Hematopoietic multipotent progenitor cell treated with erythropoietin and hydrocortisone succinate and interleukin-3 and kit ligand, for 4 days (in vitro differentiated cells): ENCODE measurements around the gene ALG9.
A peak's percentile ranks its signal among the peaks of the same experiment; 100 is the strongest.

ENCODE experiments used
- DNase-seq: peaks from one replicate; pipeline ENCODE4 v3.0.0-alpha.2; 2015

Gene ALG9

GRCh38 chr11:111834432-111835163 is 36.8 kb downstream of the ALG9 start:
- DNase-seq = no peak

DNA sequence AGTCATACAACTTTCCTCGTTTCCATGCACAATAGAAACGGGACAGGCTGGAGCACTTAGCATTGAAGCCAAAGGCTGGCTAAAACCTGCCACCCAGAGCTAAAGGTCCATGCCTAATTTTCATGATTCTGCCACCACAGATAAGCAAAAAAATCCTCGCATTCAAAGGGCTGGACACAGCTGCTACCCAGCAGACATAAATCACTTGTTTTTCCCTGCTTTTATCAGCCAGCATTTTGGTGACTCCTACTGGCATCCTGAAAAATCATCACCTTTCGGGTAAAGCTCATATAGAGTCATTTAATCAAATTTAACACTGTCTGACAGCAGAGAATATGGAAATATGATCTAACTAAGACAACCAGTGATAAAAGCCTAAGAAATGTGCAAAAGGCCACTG is 37.9 kb downstream of the ALG9 start:
- peak; percentile 18 for DNase-seq

DNA sequence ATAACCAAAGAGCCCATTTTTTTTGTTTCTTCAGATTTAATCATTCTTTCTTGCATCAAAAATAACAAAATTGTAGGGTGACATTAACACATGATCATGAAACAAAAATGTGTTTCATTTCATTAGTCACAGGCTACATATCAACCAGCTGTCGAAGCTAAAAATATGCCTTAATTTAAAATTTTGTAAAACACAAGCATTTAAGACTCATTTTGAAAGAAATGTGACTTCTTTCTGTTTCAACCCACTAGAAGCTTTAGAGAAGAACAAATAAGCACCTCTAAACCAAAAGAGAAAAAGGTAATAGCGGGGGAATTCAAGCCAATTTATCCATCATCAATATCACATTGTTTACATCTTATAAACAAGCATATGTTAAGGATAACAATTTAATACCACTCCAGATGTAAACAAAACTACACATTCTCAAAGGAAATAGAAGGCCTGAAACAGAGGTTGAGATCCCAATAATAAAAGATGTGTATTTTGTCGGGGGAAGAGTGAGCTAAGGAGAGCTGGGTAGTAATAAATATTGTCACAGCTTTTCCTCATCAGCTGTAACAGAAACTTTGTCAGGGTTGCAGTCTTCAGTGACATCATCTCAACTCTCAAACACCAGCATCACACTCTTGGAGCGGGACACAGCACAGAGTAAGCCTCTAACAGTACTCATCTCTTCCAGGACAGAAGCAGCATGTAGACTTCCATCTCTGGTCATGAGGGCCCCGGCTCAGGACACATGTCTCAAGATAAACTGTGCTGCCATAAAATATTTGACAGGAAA is 42.0 kb downstream of the ALG9 start:
- no peak for DNase-seq

- no peak for DNase-seq
Measured at GRCh38 chr11:111826322-111826950, 44.9 kb downstream of the ALG9 start.

GRCh38 chr11:111823629-111824028 is 47.8 kb downstream of the ALG9 start:
- DNase-seq = no peak

DNA sequence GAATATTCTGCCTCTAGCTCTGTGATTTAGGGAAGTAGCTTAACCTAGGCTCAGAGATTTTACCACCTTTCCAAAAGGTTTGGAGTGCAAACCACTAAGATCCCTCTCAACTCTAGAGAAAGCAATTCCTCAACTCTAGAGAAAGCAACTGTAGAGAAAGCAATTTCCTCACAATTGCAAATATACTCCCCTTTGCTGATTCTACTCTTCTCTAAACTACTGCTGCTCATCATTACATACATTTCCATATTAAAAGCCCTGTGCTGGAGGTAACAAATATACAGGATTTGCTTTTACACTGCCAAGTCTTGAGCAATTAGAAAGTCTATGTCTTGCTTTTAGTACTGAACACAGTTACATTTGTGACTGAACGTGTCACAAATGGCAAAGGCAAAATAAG is 48.2 kb downstream of the ALG9 start:
- DNase-seq = no peak

DNA sequence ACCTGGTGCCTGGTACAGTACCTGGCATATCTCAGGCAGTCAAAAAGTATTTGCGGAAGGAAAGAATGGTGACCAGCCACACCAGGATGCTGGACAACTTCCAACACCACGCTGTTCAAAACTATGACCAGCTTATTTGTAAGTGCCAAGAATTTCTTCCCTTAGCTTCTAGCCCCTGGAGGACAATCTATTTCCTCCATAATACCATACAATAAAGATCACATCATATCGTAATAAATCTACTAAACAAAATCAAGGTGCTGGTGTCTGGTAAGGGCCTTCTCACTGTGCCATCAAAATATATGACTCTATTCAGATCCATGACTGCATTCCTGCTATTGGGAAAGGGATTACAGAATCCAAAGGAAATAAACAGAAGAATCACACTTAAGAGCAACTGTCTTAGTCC is 51.5 kb downstream of the ALG9 start:
- no peak for DNase-seq

- peak; percentile 8 for DNase-seq
Measured at GRCh38 chr11:111819161-111819828, 52.1 kb downstream of the ALG9 start.

GRCh38 chr11:111815489-111815888 is 55.9 kb downstream of the ALG9 start:
- peak; percentile 8 for DNase-seq

DNA sequence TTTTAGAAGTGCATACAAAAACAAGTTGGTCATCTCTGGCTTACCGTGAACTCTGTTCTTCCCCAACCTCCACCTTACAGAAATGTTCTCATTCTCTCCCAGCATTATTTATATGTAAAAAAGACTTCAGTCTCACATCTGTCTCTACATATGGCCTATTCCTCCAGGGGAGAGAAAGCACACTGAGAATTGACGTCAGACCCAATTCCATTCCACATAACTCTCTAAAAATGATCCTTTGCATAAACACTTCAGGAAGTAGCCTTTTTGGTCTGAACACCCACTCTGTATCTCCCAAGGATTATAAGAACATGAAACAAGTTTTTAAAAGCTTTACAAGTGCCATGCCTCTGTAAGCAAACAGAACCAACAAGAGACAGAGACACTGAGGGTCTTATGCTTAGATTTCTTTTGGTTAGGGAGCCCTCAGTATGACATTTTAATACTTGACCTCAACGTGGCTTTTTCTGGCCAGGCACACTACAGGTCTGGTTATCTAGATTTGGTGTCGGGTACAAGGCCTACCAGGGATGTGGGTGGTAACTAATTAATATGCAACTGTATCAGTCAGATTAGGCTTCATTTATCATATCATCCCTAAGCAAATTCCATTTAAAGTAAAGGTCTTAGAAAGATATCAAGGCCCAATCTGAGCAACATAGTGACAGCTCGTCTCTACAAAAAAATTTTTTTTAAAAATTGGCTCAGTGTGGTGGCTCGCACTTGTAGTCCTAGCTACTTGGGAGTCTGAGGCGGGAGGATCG is 56.6 kb downstream of the ALG9 start:
- DNase-seq = peak; percentile 74

- DNase-seq = no peak
Measured at GRCh38 chr11:111814106-111814505, 57.3 kb downstream of the ALG9 start.

- no peak for DNase-seq
Measured at GRCh38 chr11:111812211-111812610, 59.2 kb downstream of the ALG9 start.

GRCh38 chr11:111811445-111811844 is 59.9 kb downstream of the ALG9 start:
- DNase-seq = no peak

DNA sequence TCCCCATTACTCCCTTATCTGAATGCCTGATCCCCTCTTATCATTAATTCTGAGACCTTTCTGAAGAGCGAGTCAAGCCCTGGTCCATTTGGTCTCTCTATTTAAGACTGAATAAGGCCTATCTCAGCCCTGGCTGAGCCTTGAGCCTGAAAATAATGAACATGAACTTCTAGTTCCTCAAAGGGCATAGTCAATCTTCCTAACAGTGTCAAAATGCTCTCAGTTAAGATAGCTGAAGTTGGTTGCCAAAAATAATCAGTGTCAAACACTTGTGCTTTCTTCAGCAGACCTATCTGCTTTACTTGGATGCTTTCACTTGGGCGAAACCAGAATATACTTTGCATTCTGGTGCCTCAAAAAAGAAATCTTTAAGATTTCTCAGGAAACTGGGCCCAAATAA is 62.5 kb downstream of the ALG9 start:
- DNase-seq = no peak

DNA sequence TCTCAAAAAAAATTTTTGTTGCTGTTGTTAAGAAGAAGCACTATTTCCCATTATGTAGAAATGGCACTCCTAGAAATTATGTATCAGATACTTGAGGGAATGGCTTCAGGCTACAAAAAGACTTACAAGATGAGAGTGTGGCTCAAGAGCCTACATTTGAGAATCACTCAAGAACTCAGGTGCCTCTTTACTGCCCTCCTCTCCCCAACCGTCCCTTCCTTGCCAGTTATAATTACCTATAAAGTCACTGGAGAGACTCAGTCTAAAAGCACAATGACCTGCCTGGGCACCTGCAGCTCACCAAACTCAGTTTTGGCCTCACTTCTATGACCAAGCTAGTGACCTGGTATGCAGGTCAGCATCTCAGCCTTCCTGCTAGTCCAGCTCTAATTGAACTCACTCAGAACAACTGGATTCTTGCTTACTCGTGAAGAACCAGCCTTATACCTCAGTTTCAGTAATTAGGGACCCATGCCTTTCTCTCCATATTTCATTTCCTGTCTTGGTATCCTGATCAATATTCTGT is 63.3 kb downstream of the ALG9 start:
- DNase-seq = no peak

GRCh38 chr11:111807076-111807475 is 64.3 kb downstream of the ALG9 start:
- DNase-seq = no peak

DNA sequence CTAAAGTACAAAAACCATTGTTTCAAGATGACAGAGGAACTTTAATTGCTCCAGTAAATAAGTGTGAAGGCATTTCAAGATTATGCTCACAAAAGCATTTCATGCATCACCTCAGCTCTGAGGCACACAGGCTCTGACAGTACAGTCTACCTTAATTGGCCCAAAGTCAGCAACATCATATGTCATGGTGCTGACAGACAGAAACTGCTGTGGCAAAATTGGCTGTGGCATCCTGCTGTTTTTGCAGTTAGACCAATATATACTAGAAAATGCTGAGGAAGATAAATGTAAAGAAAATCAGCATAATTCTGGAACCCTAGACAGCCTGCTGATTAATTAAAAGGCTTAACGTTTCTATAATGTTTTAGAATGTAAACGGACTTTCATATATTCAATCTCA is 70.2 kb downstream of the ALG9 start:
- DNase-seq = no peak

DNA sequence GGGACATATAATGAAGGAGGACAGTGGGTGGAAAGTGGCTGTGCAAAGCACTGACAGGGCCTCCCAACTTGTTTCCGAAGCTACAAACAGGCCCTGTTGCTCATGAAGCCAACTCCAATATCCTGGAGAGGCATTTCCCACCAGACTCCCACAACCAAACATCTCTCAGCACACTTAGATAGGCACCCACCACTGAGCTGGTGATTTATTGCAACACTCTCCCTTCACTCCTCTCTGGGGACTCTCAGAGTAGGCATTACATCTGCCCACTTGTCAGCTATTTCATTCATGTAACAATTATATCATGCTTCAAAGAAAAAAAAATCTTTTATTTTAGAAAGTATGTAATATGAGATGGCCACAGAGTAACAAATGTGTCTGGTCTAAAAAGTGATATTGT is 73.1 kb downstream of the ALG9 start:
- DNase-seq = no peak

DNA sequence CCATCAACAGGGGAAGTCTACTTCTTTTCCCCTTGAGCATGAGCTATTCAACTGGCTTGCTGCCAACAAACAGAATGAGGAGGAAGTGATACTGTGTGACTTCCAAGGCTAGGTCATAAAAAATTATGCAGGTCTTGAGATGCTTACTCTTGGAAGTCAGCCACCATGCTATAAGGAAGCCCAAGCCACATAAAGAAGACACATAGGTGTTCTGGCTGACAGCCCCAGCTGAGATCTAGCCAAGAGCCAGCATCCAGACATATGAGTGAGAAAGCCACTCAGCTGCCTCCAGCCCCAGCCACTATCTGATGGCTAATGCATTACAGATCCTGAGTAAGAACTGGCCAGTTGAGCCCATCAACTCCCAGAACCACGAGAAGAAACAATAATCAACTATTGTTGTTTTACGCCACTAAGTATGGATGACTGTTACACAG is 74.2 kb downstream of the ALG9 start:
- peak; percentile 78 for DNase-seq

- DNase-seq = peak; percentile 18
Measured at GRCh38 chr11:111796696-111797095, 74.7 kb downstream of the ALG9 start.

- no peak for DNase-seq
Measured at GRCh38 chr11:111795334-111795985, 75.9 kb downstream of the ALG9 start.

DNA sequence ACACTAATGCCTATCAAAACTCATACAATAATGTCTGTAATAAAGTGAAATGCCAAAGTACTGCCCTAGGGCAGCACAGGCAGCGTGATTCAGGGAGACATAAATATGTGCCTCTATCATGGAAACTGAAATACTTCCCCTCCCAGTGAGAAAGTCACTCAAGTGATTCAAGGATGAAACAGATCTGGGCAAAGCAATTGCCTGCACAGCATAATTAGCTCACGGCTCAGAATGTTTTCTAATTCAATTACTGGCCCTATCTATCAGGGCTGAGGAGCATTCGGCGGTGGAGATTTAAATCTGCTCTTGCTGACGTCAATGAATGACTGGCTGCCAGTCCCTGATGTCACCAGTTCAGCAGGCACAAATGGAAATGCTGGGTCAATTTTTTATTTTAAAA is 77.5 kb downstream of the ALG9 start:
- no peak for DNase-seq
